OCI-LY1 (cell line): Measurements from ENCODE around the gene KCNA5.

Experiments used
- H2AFZ ChIP-seq: fragments of 200-600 bp; sonication (generic), shearing (Covaris generic); 2 replicates; pipeline ENCODE4 v1.6.0; 2014; ENCODE audit warnings: antibody characterized with exemption, mild to moderate bottlenecking, low read length
- H3F3A ChIP-seq: fragments of 200-600 bp; sonication (generic), shearing (Covaris generic); 2 replicates; pipeline ENCODE4 v1.6.0; 2014; ENCODE audit warnings: mild to moderate bottlenecking, antibody characterized with exemption, low read length, moderate library complexity; ENCODE audit not compliant: insufficient read depth
- H3K27ac ChIP-seq: fragments of 200-600 bp; sonication (generic); 2 replicates; pipeline ENCODE4 v1.5.1; 2014; ENCODE audit warnings: low read length, mixed run types, mild to moderate bottlenecking, low read depth; ENCODE audit not compliant: poor library complexity, severe bottlenecking
- H3K27me3 ChIP-seq: fragments of 200-600 bp; sonication (generic); 2 replicates; pipeline ENCODE4 v1.6.0; 2014; ENCODE audit warnings: antibody characterized with exemption, mild to moderate bottlenecking, low read length, moderate library complexity; ENCODE audit not compliant: insufficient read depth
- H3K36me3 ChIP-seq: fragments of 200-600 bp; sonication (generic); 2 replicates; pipeline ENCODE4 v1.6.1; 2014; ENCODE audit warnings: mild to moderate bottlenecking, antibody characterized with exemption, low read length, moderate library complexity, mixed read lengths; ENCODE audit not compliant: insufficient read depth
- H3K4me1 ChIP-seq: fragments of 200-600 bp; sonication (generic); 2 replicates; pipeline ENCODE4 v1.5.1; 2014; ENCODE audit warnings: mild to moderate bottlenecking, low read length, moderate library complexity; ENCODE audit not compliant: insufficient read depth, severe bottlenecking
- H3K4me2 ChIP-seq: fragments of 200-600 bp; sonication (generic), shearing (Covaris generic); 2 replicates; pipeline ENCODE4 v1.6.1; 2014; ENCODE audit warnings: low read length
- H3K4me3 ChIP-seq: fragments of 200-600 bp; sonication (generic); 2 replicates; pipeline ENCODE4 v1.5.1; 2014; ENCODE audit warnings: low read length, low read depth, mild to moderate bottlenecking, mixed read lengths; ENCODE audit not compliant: poor library complexity, severe bottlenecking
- H3K79me2 ChIP-seq: fragments of 200-600 bp; shearing (Covaris generic); 2 replicates; pipeline ENCODE4 v1.6.1; 2016; ENCODE audit warnings: mixed run types, low read length, mixed read lengths; ENCODE audit not compliant: insufficient read depth
- H3K9ac ChIP-seq: fragments of 200-600 bp; sonication (generic), shearing (Covaris generic); 2 replicates; pipeline ENCODE4 v1.6.1; 2014; ENCODE audit warnings: mild to moderate bottlenecking, low read length, mixed read lengths
- H3K9me2 ChIP-seq: fragments of 200-600 bp; sonication (generic), shearing (Covaris generic); 2 replicates; pipeline ENCODE4 v1.6.1; 2014; ENCODE audit warnings: low read depth, mild to moderate bottlenecking, low read length, mixed read lengths
- H3K9me3 ChIP-seq: fragments of 200-600 bp; shearing (Covaris generic); 2 replicates; pipeline ENCODE4 v1.6.1; 2014; ENCODE audit warnings: low read length, mixed read lengths
- H4K20me1 ChIP-seq: fragments of 200-600 bp; sonication (generic), shearing (Covaris generic); 2 replicates; pipeline ENCODE4 v1.6.0; 2016; ENCODE audit warnings: mild to moderate bottlenecking, low read length; ENCODE audit not compliant: insufficient read depth
- EZH2 ChIP-seq: fragments of 200-600 bp; sonication (generic), shearing (Covaris generic); IDR thresholded peaks from 2 replicates; pipeline ENCODE4 v1.8.0; 2017; ENCODE audit warnings: borderline replicate concordance, mixed run types, mild to moderate bottlenecking, antibody characterized with exemption, low read length, moderate library complexity, mixed read lengths
- TF ChIP-seq, protein P1 (sequence below): fragments of 200-600 bp; sonication (generic), shearing (Covaris generic); IDR thresholded peaks from 2 replicates; pipeline ENCODE4 v1.5.1; 2017; ENCODE audit warnings: mild to moderate bottlenecking, antibody characterized with exemption, low read length, moderate library complexity, mixed read lengths

The KCNA5 gene

DNA sequence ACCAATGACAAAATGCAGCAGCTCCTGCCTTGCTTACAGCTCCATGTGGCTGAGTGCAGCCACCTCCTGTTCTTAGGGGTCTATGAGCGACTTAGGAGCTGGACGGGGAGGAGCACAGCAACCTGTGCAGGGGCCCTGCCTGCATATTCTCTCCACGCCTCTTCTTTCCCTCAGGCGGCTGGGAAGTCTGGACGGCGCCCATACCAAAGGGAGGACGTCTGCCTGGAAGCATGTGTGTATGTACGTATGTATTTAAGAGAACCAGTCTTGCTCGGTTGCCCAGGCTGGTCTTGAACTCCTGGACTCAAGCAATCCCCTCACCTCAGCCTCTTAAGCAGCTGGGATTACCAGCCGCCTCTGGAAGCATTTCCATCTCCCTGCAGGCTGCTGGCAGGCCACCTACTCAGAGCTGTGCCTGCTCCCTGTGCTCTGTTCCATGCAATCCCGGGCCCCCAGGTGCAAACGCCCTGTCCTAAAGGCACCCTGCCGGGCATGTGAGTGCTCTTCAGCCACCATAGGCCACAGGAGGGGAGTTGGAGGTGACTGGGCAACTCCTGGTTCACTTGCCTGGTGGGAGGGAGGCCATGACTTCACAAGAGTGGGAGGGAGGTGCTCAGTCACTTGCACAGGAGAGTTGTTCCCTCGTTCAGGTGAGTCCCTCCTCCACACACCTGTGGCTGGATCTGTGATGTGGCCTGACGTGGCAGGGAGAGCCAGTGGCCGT is 44.3 kb downstream of the KCNA5 start:
- no peak for TF ChIP-seq EZH2
- TF ChIP-seq, protein P1, sequence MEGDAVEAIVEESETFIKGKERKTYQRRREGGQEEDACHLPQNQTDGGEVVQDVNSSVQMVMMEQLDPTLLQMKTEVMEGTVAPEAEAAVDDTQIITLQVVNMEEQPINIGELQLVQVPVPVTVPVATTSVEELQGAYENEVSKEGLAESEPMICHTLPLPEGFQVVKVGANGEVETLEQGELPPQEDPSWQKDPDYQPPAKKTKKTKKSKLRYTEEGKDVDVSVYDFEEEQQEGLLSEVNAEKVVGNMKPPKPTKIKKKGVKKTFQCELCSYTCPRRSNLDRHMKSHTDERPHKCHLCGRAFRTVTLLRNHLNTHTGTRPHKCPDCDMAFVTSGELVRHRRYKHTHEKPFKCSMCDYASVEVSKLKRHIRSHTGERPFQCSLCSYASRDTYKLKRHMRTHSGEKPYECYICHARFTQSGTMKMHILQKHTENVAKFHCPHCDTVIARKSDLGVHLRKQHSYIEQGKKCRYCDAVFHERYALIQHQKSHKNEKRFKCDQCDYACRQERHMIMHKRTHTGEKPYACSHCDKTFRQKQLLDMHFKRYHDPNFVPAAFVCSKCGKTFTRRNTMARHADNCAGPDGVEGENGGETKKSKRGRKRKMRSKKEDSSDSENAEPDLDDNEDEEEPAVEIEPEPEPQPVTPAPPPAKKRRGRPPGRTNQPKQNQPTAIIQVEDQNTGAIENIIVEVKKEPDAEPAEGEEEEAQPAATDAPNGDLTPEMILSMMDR: no peak
- Histone ChIP-seq H3F3A (no peaks in the 10 kb centered on the region), H3K27ac (no peak overlapping the region), H3K4me3 (no peak overlapping the region), H3K4me2 (no peak overlapping the region), H3K27me3 (no peaks in the 10 kb centered on the region), H3K9me2 (no peaks in the 10 kb centered on the region), H3K9ac (no peak overlapping the region), H3K79me2 (no peaks in the 10 kb centered on the region), H4K20me1 (no peaks in the 10 kb centered on the region), H3K4me1 (no peaks in the 10 kb centered on the region), H3K9me3 (no peaks in the 10 kb centered on the region), H3K36me3 (no peaks in the 10 kb centered on the region), H2AFZ (no peak overlapping the region)

DNA sequence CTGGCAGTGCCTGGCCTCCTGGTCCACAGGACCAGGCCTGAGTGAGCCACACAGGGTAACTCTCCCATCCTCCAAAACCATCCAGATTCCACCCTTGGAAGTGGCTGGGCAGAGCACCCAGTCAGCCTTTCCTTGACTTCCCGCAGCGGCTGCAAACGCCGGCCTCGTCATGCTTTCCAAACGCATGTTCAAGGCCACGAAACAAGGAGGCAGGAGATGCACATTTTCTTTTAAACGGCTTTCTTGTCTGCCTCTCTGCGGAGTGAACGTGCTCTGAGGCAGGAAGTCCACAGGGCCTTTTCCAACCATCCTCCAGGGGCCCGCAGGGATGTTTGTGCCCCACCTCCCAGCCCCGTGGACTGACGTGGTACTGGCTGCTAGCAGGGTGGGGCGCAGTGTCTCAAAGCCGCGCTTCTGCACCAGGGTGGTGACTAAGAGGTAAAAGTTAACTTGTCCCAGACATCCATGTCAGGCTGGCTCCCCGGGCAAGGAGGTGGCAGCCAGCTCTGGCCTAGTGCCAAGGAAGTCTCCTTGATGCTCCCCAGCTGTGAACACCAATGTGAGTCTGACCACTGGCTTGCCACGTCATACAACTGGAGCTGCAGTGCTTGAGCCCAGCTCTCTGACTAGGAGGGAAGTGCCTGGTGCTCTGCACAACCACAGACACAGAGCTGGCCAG is 45.0 kb downstream of the KCNA5 start:
- H3K27me3 ChIP-seq: no peaks in the 10 kb centered on the region
- no peak overlapping the region for H3K4me3 ChIP-seq
- no peaks in the 10 kb centered on the region for H3K79me2 ChIP-seq
- H3K9ac ChIP-seq: no peak overlapping the region
- no peaks in the 10 kb centered on the region for H3K9me2 ChIP-seq
- TF ChIP-seq, protein P1: no peak
- TF ChIP-seq EZH2: no peak
- H3K27ac ChIP-seq: no peak overlapping the region
- H3K4me2 ChIP-seq: no peak overlapping the region
- no peaks in the 10 kb centered on the region for H3K4me1 ChIP-seq
- H3F3A ChIP-seq: no peaks in the 10 kb centered on the region
- H2AFZ ChIP-seq: no peak overlapping the region
- H3K9me3 ChIP-seq: no peaks in the 10 kb centered on the region
- H3K36me3 ChIP-seq: no peaks in the 10 kb centered on the region
- H4K20me1 ChIP-seq: no peaks in the 10 kb centered on the region

DNA sequence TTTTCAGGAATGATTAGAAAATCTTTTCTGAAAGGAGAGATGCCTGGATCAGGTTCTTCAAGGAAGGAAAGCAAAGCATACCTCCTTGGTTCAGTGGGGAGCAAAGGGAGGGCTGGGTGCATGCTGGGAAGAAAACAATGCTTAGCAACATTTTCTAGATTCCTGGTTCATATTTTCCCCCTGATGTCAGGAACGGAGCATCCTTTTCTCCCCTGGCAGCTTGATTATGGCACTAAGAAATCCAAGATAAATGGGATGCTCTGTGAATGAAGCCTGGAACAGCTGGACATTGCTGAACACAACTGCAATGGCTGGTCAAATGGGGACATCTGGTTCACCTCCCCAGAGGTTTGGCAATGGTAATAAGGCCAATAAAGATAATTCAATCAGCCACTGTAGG is 50.9 kb downstream of the KCNA5 start:
- Histone ChIP-seq H3K9me2 (no peaks in the 10 kb centered on the region), H3K27ac (no peak overlapping the region), H3K4me2 (no peak overlapping the region), H3K4me3 (no peak overlapping the region), H3K9ac (no peak overlapping the region), H2AFZ (no peak overlapping the region), H4K20me1 (no peaks in the 10 kb centered on the region), H3K27me3 (no peaks in the 10 kb centered on the region), H3K79me2 (no peaks in the 10 kb centered on the region), H3K4me1 (no peaks in the 10 kb centered on the region), H3F3A (no peaks in the 10 kb centered on the region), H3K36me3 (no peaks in the 10 kb centered on the region), H3K9me3 (no peaks in the 10 kb centered on the region)
- TF ChIP-seq, protein P1: no peak
- no peak for TF ChIP-seq EZH2
